Mucosa of rectum (tissue), 2 donors: ENCODE results near the gene MYO5C.

Source experiments
- H3K27ac ChIP-seq, 2 donors: one replicate each; pipeline ENCODE4 v1.7.0; 2013; ENCODE audit warnings: inconsistent platforms in 2 of 2, low read depth in 2 of 2, low read length in 2 of 2
- H3K27me3 ChIP-seq, 2 donors: one replicate each; pipeline ENCODE4 v1.7.0; 2013; ENCODE audit warnings: low read length in 2 of 2; ENCODE audit not compliant: control insufficient read depth in 2 of 2, insufficient read depth in 2 of 2
- H3K36me3 ChIP-seq, 2 donors: one replicate each; pipeline ENCODE4 v1.7.0; 2013; ENCODE audit warnings: low read length in 2 of 2; ENCODE audit not compliant: control insufficient read depth in 2 of 2, insufficient read depth in 2 of 2
- H3K4me1 ChIP-seq, 2 donors: one replicate each; pipeline ENCODE4 v1.7.0; 2013; ENCODE audit warnings: low read length in 2 of 2, mild to moderate bottlenecking in 1 of 2; ENCODE audit not compliant: control insufficient read depth in 2 of 2, insufficient read depth in 2 of 2
- H3K4me3 ChIP-seq, 2 donors: one replicate each; pipeline ENCODE4 v1.7.0; 2013; ENCODE audit warnings: low read length in 2 of 2
- H3K9ac ChIP-seq, 2 donors: one replicate each; pipeline ENCODE4 v1.7.0; 2013; ENCODE audit warnings: low read length in 2 of 2, low read depth in 1 of 2, mild to moderate bottlenecking in 1 of 2
- H3K9me3 ChIP-seq, 2 donors: one replicate each; pipeline ENCODE4 v1.7.0; 2013; ENCODE audit warnings: low read length in 2 of 2; ENCODE audit not compliant: control insufficient read depth in 2 of 2
- donor health status: healthy.
- donor health status: Normal muscosa, but diverticular disease.

MYO5C gene

GRCh38 chr15:52199271-52199670 lies 96.3 kb downstream of the MYO5C start:
- no peak overlapping the region for H3K9ac ChIP-seq
- no peaks in the 10 kb centered on the region for H3K9me3 ChIP-seq

GRCh38 chr15:52196891-52197290 lies 98.7 kb downstream of the MYO5C start:
- Histone ChIP-seq H3K4me3 (no peak overlapping the region), H3K9me3 (no peaks in the 10 kb centered on the region), H3K27ac (no peak overlapping the region), H3K36me3 (peaks cover 26 to 42% of the 10 kb centered on the region in 2 donors), H3K9ac (no peak overlapping the region), H3K27me3 (no peaks in the 10 kb centered on the region), H3K4me1 (no peaks in the 10 kb centered on the region)

More at GRCh38 chr15:52199271-52199670, 96.3 kb downstream of the MYO5C start:
- Histone ChIP-seq H3K4me3 (no peak overlapping the region), H3K36me3 (peaks cover 27 to 35% of the 10 kb centered on the region in 2 donors), H3K27ac (no peak overlapping the region), H3K4me1 (no peaks in the 10 kb centered on the region), H3K27me3 (no peaks in the 10 kb centered on the region)

- no peaks in the 10 kb centered on the region for H3K4me1 ChIP-seq
- H3K27me3 ChIP-seq = no peaks in the 10 kb centered on the region
- H3K9ac ChIP-seq = no peak overlapping the region
- no peak overlapping the region for H3K4me3 ChIP-seq
- peaks cover 22 to 35% of the 10 kb centered on the region in 2 donors for H3K36me3 ChIP-seq
- no peaks in the 10 kb centered on the region for H3K9me3 ChIP-seq
- H3K27ac ChIP-seq = no peak overlapping the region
These were observed 101.8 kb downstream of the MYO5C start for GRCh38 chr15:52193791-52194190.

- Histone ChIP-seq H3K9ac (no peak overlapping the region), H3K36me3 (peaks cover 22 to 35% of the 10 kb centered on the region in 2 donors), H3K4me1 (no peaks in the 10 kb centered on the region), H3K27me3 (no peaks in the 10 kb centered on the region), H3K27ac (no peak overlapping the region), H3K9me3 (no peaks in the 10 kb centered on the region), H3K4me3 (no peak overlapping the region)
These were observed 102.3 kb downstream of the MYO5C start for GRCh38 chr15:52193321-52193720.

- Histone ChIP-seq H3K4me3 (no peak within 1 kb of the TSS), H3K9ac (no peak within 1 kb of the TSS), H3K27me3 (no peaks in the 10 kb centered on the region), H3K9me3 (no peaks in the 10 kb centered on the region), H3K4me1 (no peaks in the 10 kb centered on the region), H3K36me3 (peaks cover 16 to 27% of the 10 kb centered on the region in 2 donors), H3K27ac (no peak within 1 kb of the TSS)
These were observed 104.4 kb downstream of the MYO5C start, which contains the start of gene GNB5 for GRCh38 chr15:52191207-52191606. TSS of gene GNB5 (minus strand) at chr15:52191392. CDS start at chr15:52184676, 6,716 bp downstream.

GRCh38 chr15:52186651-52187486 lies 108.7 kb downstream of the MYO5C start:
- Histone ChIP-seq H3K9me3 (no peaks in the 10 kb centered on the region), H3K36me3 (peaks cover 2 to 3% of the 10 kb centered on the region in 2 donors), H3K9ac (no peak overlapping the region), H3K4me1 (no peaks in the 10 kb centered on the region), H3K27me3 (no peaks in the 10 kb centered on the region), H3K27ac (no peak overlapping the region), H3K4me3 (no peak overlapping the region)

GRCh38 chr15:52185151-52185561 lies 110.4 kb downstream of the MYO5C start:
- H3K4me3 ChIP-seq = no peak overlapping the region
- no peak overlapping the region for H3K27ac ChIP-seq
- peaks cover 0 to 3% of the 10 kb centered on the region in 2 donors for H3K27me3 ChIP-seq
- no peak overlapping the region for H3K9ac ChIP-seq
- no peaks in the 10 kb centered on the region for H3K36me3 ChIP-seq
- no peaks in the 10 kb centered on the region for H3K9me3 ChIP-seq
- peaks cover 5 to 6% of the 10 kb centered on the region in 2 donors for H3K4me1 ChIP-seq

GRCh38 chr15:52184721-52185120 lies 110.9 kb downstream of the MYO5C start:
- H3K36me3 ChIP-seq = no peaks in the 10 kb centered on the region
- peaks cover 6 to 7% of the 10 kb centered on the region in 2 donors for H3K4me1 ChIP-seq
- peaks cover 0 to 3% of the 10 kb centered on the region in 2 donors for H3K27me3 ChIP-seq
- H3K27ac ChIP-seq = no peak overlapping the region
- H3K4me3 ChIP-seq = no peak overlapping the region
- no peaks in the 10 kb centered on the region for H3K9me3 ChIP-seq
- H3K9ac ChIP-seq = no peak overlapping the region

- Histone ChIP-seq H3K4me1 (peaks cover 6 to 14% of the 10 kb centered on the region in 2 donors), H3K9ac (peak overlapping the region in 1 of 2 donors; percentile 24), H3K27me3 (peaks cover 0 to 3% of the 10 kb centered on the region in 2 donors), H3K9me3 (no peaks in the 10 kb centered on the region), H3K36me3 (no peaks in the 10 kb centered on the region), H3K27ac (no peak overlapping the region), H3K4me3 (no peak overlapping the region)
These were observed 111.9 kb downstream of the MYO5C start for GRCh38 chr15:52183562-52184173.
